GF-D8 (cell line): ENCODE results near the gene LY9.
"Not testable (repeated sequence)": the region's sequence is repeated elsewhere in the genome, so short reads cannot be mapped to it uniquely, and the experiment has no call there.

Experiments used
- DNase-seq: peaks from one replicate; lab custom pipeline; 2025; lab: John Stamatoyannopoulos, UW

LY9 gene

DNA sequence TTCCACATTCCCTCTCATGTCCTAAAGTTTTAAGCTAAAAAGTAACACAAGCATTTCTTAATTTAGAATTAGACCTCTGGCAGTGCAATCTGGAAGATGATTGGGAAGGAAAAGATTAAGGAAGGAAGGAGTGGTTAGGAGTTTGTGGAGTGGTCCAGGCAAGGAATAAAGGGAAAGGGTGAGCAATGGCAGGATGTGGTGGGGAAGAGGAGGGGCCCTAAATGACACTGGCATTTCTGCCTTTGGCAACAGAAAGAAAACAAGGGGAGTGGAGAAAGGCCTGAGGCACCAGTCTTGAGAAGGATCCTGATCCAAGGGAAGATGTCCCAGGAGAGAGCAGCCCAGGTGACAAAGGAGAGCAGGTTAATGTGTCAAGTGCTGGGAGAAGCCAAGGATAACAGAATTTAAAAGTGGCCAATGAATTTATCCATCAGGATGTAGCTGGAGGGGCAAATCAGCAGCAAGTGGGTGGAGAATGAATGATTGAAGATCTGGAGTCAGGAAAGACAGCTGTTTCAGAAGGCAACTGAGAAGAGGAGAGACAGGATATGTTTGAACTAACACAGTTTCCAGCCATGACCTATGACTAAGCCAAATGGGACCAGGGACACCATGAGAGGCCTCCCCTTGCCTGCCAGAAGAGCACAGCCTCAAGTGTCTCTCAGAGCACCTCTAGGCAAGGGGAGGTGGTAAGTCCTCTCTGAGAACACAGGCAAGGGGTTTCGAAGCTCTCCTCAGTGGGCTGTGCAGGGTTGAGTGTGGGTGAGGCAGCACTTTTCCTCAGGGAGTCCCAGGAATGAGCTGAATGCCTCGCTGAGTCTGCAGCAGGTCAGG, 20.9 kb upstream of the LY9 start:
- DNase-seq = no peak

GRCh38 chr1:160776178-160776577, 19.8 kb upstream of the LY9 start:
- no peak for DNase-seq

DNA sequence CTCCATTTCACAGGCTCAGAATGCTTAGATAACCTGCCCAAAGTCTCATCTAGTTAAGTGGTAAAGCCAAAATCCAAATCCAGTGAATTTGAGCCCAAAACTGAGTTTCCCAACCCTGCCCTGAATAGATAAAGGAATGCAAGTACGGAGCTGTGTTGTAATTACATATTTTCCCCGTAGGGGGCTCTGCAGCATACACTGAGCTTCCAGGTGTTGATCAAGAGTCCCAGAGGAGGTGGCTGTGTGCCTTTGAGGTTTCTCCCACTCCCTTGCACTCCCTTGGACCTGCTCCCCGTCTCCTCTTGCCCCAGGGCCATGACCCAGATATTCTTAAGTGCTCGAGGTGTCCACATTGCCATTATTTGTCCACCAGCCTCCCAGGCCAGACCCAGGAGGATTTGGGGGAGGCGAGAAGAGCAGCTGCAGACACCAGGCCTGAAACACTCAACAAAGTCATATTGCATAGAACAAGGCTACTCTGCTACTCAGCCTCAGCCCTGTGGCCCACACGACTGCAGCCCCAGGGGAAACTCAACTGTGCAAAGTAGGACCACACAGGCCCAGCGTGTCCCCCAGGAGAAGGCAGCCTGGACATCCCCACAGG, 18.4 kb upstream of the LY9 start:
- no peak for DNase-seq

DNA sequence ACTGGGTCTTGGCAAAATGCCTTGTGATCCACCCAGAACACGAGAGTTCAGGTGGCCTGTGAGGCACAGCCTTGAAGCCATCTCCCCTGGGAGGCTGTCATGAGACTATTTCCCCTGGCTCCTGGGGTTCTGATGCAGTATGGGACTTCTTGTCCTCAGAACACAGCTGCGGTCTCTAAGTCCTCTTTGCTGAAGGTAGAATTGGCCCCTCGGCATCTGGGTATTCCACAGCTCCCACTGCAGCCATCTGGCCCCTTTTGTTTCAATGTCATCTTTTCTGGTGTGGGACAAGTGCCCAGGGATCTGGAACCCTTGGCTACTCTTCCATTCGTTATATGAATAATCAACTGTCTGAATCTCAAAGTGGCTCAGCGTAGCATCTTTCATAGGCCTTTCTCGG, 17.0 kb upstream of the LY9 start:
- no peak for DNase-seq

DNA sequence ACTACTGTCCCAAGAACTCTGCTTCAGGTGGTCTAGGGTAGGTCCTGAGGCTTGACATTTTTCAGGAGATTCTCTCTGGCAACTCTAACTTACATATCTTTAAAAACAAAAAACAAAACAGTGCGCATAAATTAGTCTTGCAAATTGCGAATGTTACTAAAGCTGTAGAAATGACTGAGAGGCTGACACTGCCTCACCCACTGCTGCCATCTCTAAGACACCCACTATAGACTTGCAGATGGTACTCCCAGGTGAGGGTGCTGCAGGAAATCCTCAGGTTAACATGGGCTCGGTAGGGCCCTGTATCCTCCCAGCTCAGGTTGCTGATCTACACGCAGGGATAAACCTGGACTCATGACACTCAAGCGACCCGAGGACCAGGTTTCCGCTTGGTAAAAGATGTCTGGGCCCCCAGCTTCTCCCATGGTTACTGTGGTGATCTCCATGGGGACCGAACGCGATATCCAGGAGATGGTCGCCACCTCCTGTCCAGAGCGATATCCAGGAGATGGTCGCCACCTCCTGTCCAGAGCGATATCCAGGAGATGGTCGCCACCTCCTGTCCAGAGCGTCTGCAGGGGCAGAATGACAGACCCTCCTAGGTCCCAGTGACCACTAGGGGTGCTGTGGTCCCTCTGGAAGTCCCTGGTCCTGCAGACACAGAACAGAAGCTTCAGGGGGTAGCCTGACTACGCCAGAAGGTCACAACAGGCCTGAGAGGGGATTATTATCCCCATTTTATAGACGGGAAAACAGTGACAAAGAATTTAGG, 16.2 kb upstream of the LY9 start:
- DNase-seq = no peak

DNA sequence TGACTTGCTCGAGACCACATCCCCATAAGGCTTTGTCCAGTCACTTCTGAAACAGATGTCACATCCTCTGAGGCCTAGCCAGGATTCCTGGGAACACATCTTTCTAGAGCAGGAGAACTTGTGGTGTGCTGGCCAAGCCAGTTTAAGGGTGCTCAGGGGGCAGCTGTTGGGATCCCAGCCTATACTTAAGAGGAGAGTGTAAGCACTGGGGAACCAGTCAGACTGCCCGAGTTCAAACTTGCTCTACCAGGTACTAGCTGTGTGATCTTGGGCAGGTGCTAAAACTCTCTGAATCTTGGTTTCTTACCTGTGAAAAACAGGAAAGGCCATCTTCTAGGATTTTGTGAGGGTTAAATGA, 15.6 kb upstream of the LY9 start:
- no peak for DNase-seq

DNA sequence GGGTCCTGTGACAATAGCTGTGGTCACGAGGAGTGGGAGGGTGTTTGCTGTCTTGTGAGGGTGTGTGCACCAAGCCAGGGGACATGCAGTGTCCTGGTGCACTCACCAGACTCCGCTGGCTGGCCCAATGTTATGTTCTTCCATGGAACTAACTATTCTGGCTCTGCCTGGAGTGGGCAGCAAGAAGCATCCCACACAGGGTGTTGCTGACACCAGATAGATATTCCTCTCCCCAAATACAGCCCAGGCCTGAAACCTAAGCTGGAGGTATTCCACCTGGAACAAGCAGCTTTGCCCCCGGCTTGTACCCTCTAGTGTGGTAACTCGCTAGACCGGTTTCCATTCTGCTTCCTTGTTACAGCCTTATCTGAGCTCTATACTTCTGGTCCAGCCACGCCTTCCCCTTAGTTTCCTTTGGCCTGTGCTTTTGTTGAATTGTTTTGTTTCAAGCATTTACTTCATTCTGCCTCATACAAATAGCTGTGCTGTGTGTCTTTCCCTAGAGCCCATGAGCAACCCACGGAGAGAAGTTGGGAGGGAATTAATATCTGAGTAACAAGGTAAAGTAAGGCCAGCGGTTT, 14.7 kb upstream of the LY9 start:
- no peak for DNase-seq

DNA sequence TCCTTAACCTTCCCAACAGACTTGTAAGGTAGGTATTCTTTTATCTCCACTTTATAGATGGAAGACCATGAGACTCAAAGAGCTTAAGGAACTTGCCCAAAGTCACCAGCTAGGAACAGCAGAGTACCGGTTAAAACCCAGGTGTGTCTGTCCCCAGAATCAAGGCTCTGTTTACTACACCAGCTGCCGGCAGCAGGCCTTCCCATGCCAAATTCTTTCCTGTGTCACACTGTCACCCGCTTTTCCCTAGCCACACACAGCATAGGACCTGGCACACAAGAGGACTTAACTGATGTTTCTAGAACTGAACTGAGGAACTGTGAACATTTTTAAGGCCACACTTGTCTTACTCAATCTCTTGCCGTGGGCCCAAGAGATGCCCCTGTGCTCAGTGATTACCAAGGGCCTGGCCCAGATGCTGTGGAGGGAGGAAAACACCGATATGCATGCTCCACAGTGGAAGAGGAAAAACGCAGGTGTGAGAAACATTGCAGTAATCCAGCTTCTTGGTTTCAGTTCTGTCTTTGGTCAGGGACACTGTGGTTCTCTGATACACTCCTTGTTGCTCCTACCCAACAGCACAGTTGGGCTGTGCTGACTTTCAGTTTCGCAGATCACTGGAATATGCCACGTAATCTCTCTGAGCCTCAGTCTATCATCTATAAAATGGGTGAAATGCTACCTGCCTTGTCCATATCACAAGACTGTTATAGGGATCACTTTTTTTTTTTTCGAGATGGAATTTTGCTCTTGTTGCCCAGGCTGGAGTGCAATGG, 13.9 kb upstream of the LY9 start:
- DNase-seq = no peak

DNA sequence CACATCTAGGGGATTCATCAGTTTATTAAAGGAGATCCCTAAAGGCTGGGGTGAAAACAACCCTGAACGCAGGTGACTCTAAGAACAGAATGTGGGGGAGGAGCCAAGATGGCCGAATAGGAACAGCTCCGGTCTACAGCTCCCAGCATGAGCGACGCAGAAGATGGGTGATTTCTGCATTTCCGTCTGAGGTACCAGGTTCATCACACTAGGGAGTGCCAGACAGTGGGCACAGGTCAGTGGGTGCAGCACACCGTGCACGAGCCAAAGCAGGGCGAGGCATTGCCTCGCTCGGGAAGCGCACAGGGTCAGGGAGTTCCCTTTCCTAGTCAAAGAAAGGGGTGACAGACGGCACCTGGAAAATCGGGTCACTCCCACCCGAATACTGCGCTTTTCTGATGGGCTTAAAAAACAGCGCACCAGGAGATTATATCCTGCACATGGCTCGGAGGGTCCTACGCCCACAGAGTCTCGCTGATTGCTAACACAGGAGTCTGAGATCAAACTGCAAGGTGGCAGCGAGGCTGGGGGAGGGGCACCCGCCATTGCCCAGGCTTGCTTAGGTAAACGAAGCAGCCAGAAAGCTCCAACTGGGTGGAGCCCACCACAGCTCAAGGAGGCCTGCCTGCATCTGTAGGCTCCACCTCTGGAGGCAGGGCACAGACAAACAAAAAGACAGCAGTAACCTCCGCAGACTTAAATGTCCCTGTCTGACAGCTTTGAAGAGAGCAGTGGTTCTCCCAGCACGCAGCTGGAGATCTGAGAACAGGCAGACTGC, 12.8 kb upstream of the LY9 start:
- not testable (repeated sequence) for DNase-seq

DNA sequence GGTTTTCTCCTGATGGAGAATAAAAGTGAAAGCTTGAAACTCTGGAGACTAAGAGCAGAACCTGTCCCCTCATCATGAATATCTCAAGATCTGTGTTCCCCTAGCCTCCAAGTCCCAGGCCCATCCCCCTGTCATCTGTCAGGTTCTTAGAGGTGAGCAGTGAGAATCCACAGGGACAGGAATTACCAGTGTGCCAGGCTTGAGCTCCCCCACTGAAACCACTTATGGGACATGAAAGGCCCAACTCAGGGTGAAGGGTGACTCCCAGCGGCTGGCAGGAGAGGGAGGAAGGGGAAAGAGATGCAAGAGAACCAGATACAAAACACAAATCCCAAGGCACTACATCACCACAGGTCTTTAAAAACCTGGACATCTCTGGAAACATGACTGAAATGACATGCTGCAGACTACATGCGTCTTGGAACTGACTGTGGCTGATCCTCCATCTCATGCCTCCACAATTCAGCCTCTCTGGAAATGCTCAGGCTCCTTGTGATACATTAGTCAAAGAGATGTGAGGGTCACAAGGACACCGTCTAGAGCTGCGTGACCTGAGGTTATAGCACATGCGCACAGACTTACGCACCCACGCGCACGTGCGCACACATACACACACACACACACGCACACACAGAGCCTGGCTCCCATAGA, 6.8 kb upstream of the LY9 start:
- no peak for DNase-seq

- DNase-seq = no peak
Observed at GRCh38 chr1:160789702-160790611, 6.0 kb upstream of the LY9 start.

DNA sequence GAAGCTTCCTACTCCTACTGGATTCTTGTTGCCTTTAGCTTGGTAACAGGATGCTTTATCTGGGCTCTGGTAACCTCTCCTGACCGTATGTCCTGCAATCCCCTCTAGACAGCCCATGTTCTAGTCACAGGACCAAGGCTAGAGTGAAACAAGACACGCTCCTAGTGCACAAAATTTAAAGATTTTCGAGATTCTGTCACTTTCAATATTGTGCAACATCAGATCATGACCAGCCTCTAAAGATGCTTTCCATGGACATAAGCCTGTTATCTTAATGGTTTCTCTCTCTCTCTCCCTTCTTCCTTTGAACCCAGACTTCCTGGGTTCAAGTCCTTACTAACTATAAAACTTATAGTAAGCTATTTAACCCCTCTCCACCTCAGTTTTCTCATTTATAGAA, 1.6 kb upstream of the LY9 start:
- no peak for DNase-seq

- DNase-seq = no peak
Observed at GRCh38 chr1:160797271-160797709, 1.3 kb downstream of the LY9 start.

- no peak for DNase-seq
Observed at GRCh38 chr1:160797861-160798273, 1.9 kb downstream of the LY9 start.

DNA sequence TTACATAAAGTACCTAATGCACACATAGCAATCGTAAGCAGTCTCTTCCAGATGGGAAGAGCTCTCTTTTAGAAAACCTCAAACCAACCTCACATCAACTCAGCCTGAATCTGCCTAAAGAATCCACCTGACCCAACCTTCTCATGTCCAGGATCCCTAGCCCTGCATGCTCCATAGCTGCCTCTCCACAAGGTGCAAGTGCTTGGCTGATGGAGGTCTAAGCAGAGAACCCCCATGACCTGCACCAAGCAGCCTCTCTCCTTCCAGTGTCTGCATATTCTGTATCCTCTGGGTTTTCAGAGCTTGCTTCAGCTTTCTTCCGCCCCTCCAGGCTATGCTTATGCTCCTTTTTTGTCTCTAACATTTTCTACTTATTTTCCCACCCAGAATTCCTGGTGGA, 2.5 kb downstream of the LY9 start:
- DNase-seq = no peak

DNA sequence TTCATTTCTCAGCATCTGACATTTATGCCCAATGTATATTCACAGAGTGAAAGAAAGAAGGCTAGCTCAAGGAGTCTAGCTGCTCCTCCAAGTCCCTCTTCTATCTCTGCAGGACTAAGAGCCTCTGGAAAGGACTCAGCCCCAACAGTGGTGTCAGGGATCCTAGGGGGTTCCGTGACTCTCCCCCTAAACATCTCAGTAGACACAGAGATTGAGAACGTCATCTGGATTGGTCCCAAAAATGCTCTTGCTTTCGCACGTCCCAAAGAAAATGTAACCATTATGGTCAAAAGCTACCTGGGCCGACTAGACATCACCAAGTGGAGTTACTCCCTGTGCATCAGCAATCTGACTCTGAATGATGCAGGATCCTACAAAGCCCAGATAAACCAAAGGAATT, 3.7 kb downstream of the LY9 start:
- DNase-seq = no peak

- DNase-seq = no peak
Observed at GRCh38 chr1:160800142-160800541, 4.2 kb downstream of the LY9 start.

DNA sequence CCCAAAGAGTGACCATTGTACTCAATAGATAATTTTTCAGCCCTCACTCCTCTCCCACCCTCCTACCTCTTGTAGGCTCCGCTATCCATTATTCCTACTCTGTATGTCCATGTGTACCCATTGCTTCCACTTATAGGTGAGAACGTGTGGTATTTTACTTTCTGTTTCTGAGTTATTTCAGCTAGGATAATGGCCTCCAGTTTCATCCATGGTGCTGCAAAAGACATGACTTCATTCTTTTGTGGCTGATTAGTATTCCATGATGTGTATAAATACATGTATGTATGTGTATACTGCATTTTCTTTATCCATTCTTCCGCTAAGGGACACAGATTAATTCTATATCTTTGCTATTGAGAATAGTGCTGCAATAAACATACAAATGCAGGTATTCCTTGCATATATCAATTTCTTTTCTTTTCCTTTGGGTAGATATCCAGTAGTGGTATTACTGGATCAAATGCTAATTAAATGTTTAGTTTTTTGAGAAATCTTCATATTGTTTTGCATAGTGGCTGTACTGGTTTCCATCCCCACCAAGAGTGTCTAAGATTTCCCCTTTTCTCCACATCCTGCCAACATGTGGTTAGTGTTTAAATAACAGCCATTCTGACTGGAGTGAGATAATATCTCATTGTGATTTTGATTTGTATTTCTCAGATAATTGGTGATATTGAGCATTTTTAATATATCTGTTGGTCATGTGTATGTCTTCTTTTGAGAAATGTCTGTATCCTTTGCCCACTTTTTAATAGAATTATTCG, 4.9 kb downstream of the LY9 start:
- DNase-seq = no peak
